ENCODE measurements around the gene ARRDC3. TPM values are rescaled to one million over a fixed set of nuclear protein-coding genes. Genes with fewer than 3 reads are reported as not detected.
A peak's percentile ranks its signal among the peaks of the same experiment; 100 is the strongest.

Gene ARRDC3
- total and polyA plus RNA-seq, 9 of the 15 experiments (the other 6 are each of a cell fraction or from before 2014, with no cell fraction given), result 15.3 to 58.1 (median 39.4) TPM

DNA sequence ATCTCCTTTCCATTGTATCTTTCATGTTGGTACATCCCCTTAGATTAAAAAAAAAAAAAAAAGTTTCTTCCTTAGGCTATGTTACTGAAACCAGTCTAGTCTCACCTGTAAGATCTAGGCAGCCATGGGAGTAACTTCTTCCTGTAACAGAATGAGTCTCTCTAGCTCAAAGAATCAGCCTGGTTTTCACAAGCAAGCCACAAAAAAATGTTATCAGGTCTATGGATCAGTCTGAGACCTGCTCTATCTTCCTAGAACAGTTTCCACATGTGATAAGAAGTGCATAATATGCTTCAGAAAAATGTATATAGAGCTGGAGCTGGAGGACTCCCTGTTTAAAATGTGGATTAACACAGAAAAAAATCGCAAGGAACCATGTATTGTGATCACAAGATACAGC is 53.8 kb downstream of the ARRDC3 start (continued):
- TF ChIP-seq ZC3H4 (CRISPR knock-in tag; IDR thresholded peaks at IDR 0.05; ENCODE audit: borderline replicate concordance) (no peak), SMAD1 (IDR thresholded peaks at IDR 0.05; ENCODE audit: low read depth, low read length, partially characterized antibody) (no peak), NEUROD1 (IDR thresholded peaks at IDR 0.05; ENCODE audit: borderline replicate concordance, low read depth, low read length, partially characterized antibody) (no peak), SUPT5H (IDR thresholded peaks at IDR 0.05) (no peak), NR2F6 (CRISPR knock-in tag; IDR thresholded peaks at IDR 0.05) (no peak), SMARCE1 (IDR thresholded peaks at IDR 0.05) (peak; percentile 24; the same call in 1 of the 2 replicates), ZFP1 (CRISPR knock-in tag; IDR thresholded peaks at IDR 0.05) (no peak), ERF (CRISPR knock-in tag; IDR thresholded peaks at IDR 0.05) (no peak), ARID1B (IDR thresholded peaks at IDR 0.05) (peak; percentile 35; the same call in 1 of the 2 replicates), ZNF764 (CRISPR knock-in tag; IDR thresholded peaks at IDR 0.05; ENCODE audit: low read depth) (no peak)
- TF ChIP-seq, protein P1, sequence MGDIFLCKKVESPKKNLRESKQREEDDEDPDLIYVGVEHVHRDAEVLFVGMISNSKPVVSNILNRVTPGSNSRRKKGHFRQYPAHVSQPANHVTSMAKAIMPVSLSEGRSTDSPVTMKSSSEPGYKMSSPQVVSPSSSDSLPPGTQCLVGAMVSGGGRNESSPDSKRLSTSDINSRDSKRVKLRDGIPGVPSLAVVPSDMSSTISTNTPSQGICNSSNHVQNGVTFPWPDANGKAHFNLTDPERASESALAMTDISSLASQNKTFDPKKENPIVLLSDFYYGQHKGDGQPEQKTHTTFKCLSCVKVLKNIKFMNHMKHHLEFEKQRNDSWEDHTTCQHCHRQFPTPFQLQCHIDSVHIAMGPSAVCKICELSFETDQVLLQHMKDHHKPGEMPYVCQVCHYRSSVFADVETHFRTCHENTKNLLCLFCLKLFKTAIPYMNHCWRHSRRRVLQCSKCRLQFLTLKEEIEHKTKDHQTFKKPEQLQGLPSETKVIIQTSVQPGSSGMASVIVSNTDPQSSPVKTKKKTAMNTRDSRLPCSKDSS (IDR thresholded peaks at IDR 0.05; ENCODE audit: low read depth, partially characterized antibody), result no peak
- TF ChIP-seq, protein P2, sequence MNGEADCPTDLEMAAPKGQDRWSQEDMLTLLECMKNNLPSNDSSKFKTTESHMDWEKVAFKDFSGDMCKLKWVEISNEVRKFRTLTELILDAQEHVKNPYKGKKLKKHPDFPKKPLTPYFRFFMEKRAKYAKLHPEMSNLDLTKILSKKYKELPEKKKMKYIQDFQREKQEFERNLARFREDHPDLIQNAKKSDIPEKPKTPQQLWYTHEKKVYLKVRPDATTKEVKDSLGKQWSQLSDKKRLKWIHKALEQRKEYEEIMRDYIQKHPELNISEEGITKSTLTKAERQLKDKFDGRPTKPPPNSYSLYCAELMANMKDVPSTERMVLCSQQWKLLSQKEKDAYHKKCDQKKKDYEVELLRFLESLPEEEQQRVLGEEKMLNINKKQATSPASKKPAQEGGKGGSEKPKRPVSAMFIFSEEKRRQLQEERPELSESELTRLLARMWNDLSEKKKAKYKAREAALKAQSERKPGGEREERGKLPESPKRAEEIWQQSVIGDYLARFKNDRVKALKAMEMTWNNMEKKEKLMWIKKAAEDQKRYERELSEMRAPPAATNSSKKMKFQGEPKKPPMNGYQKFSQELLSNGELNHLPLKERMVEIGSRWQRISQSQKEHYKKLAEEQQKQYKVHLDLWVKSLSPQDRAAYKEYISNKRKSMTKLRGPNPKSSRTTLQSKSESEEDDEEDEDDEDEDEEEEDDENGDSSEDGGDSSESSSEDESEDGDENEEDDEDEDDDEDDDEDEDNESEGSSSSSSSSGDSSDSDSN (IDR thresholded peaks at IDR 0.05; ENCODE audit: borderline replicate concordance in 1 of 2, low read depth in 2 of 2, low read length in 2 of 2), result no peak
